GM20000 (cell line): ENCODE data around the gene MYH10.

Experiments used
- DNase-seq: peaks from one replicate; pipeline ENCODE4 v3.0.0; 2012; ENCODE audit warnings: low spot score
- TF ChIP-seq, protein P1 (sequence below): IDR thresholded peaks from 2 replicates; pipeline ENCODE4 v1.5.1; 2012; ENCODE audit warnings: mild to moderate bottlenecking, control low read depth; ENCODE audit errors: extremely low read depth, missing control alignments

MYH10 gene

DNA sequence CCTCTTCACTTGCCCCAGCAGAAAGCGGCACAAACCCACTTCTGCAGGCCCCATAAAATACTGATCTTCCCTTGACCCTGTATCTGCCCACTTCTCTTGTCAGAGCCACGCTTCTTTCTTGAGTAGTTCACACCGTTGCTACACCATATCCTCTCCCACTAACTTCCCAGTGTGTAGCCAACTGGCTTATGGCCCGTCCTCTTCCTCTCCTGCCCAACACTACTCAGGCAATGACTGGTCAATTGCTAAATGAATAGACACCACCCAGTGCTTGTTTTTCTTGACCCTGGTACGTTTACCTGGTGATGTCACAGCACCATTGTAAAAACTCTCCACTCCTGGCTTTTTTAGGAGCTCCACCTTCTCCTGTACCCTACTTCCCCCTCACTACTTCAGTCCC is 107.9 kb downstream of the MYH10 start:
- DNase-seq, result no peak

GRCh38 chr17:8520981-8521380 is 109.5 kb downstream of the MYH10 start:
- TF ChIP-seq, protein P1, sequence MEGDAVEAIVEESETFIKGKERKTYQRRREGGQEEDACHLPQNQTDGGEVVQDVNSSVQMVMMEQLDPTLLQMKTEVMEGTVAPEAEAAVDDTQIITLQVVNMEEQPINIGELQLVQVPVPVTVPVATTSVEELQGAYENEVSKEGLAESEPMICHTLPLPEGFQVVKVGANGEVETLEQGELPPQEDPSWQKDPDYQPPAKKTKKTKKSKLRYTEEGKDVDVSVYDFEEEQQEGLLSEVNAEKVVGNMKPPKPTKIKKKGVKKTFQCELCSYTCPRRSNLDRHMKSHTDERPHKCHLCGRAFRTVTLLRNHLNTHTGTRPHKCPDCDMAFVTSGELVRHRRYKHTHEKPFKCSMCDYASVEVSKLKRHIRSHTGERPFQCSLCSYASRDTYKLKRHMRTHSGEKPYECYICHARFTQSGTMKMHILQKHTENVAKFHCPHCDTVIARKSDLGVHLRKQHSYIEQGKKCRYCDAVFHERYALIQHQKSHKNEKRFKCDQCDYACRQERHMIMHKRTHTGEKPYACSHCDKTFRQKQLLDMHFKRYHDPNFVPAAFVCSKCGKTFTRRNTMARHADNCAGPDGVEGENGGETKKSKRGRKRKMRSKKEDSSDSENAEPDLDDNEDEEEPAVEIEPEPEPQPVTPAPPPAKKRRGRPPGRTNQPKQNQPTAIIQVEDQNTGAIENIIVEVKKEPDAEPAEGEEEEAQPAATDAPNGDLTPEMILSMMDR, result no peak
- no peak for DNase-seq

More for the DNA sequence above, 107.9 kb downstream of the MYH10 start:
- TF ChIP-seq, protein P1, result no peak

- TF ChIP-seq, protein P1, result no peak
- no peak for DNase-seq
Observed at GRCh38 chr17:8518850-8519249, 111.7 kb downstream of the MYH10 start.

DNA sequence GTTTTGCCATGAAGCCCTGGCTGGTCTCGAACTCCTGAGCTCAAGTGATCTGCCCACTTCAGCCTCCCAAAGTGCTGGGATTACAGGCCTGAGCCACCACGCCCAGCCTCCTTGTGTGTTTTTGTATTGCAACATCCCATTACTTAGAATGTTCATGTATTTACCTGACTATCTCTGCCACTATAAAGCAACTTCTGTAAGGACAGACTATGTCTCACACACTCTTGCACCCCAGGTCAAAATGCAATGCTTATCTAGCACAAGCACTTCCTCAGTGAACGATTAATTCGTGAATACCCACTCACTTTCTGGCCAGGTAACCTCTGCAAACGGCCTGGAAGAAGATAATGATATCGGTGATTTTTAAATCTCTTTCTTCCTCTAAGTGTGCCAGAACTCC is 112.2 kb downstream of the MYH10 start:
- TF ChIP-seq, protein P1, result no peak

GRCh38 chr17:8514801-8515200 is 115.7 kb downstream of the MYH10 start:
- TF ChIP-seq, protein P1, result no peak
- no peak for DNase-seq

More for the DNA sequence above, 112.2 kb downstream of the MYH10 start:
- DNase-seq, result no peak

DNA sequence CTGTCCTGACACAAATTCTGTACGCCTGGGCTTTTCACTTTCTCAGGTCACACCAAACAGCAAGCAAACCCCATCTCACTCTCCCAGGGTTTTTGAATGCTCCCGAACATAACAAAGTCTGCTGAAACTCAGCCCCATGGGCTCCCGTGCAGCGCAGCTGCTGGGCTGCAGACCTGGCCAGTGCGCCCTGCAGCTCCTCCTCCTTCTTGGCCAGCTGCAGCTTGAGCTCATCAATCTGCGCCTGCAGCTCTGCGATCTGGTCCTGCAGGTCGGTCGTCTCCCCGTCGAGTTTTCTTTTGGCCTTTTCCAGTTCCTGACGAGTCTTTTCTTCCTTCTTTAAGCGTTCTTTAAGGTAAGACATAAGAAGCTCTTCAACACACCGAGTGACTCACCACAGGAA is 124.4 kb downstream of the MYH10 start:
- no peak for DNase-seq
- TF ChIP-seq, protein P1, result no peak

DNA sequence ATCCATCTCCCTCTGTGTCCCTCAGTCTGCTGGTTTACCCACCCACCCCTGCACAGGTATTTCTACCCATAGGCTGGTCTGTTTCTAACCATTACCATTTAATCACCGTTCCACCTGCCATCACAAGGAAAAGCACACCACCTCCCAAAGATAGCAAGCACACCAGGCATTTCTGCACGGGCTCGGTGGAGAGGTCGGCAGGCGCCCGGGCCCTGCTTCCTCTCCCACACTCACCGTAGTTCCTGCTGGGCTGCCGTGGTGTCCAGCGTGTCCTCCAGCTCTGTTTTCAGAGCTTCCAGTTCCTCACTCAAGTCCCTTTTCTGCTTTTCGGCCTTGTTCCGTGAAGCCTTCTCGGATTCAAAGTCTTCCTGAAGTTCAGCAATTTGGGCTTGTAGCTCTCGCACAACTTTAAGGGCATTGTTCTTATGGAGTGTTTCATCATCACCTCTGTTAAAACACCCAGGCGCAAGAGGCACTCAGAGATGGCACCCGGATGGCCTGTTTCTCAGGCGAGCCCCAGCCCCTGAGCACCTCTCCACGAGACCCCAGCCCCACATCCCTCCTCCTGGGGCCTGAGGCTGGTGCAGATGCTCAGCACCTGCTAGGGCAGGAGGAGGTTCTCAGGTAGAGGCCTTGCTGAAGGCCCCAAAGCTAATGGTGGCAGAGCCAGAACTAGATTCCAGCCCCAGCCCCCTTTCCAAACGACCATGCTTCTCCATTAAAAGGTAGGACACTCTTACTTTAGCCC is 125.9 kb downstream of the MYH10 start:
- no peak for DNase-seq
- TF ChIP-seq, protein P1, result no peak
